T-cell (primary cell): ENCODE results near the gene SEC14L6. TPM values are rescaled to one million over a fixed set of nuclear protein-coding genes. Genes with fewer than 3 reads are reported as not detected.
"Not testable (repeated sequence)": the region's sequence is repeated elsewhere in the genome, so short reads cannot be mapped to it uniquely, and the experiment has no call there.

Experiments
- ATAC-seq, 4 experiments: fragments of 200-7000 bp in 3 of 4; fragments of 150-1000 bp in 1 of 4; cut with Tn5 transposase; replicated peaks in 1 of 4; 1 replicate in 3 of 4; 2 replicates in 1 of 4; pipeline ENCODE4 v1.10.0; 2021; ENCODE audit warnings: moderate library complexity in 3 of 4, mild to moderate bottlenecking in 2 of 4, moderate number of reproducible peaks in 1 of 4
- CTCF ChIA-PET, 2 donors: fragments of 300-600 bp; sonication (Branson Sonifier 250); formaldehyde crosslinking; loops; one replicate each; lab custom pipeline; 2022; ENCODE audit warnings: antibody characterized with exemption in 2 of 2; lab: Charles Lee
- POLR2A ChIA-PET, 2 donors: fragments of 300-600 bp; sonication (Branson Sonifier 250); formaldehyde crosslinking; loops; one replicate each; lab custom pipeline; 2022; ENCODE audit warnings: antibody characterized with exemption in 2 of 2; lab: Charles Lee
- DNase-seq, 35 experiments: peaks; one replicate each; pipeline versions ENCODE4 v3.0.0 to v3.0.0-alpha.2; 2013 to 2023
- H3K27ac ChIP-seq: one replicate; pipeline ENCODE4 v1.5.1; 2013; ENCODE audit warnings: low read length
- H3K27me3 ChIP-seq, 2 experiments: replicated peaks in 1 of 2; 1 replicate in 1 of 2; 2 replicates in 1 of 2; pipeline versions ENCODE4 v1.6.1 to v1.7.0; 2013; ENCODE audit warnings: low read length in 1 of 2, mixed read lengths in 1 of 2; ENCODE audit not compliant: control insufficient read depth in 2 of 2, insufficient read depth in 2 of 2; ENCODE audit errors: extremely low read depth in 1 of 2
- H3K36me3 ChIP-seq, 2 donors: 1 replicate in 1 of 2; 2 replicates in 1 of 2; pipeline versions ENCODE4 v1.6.1 to v1.7.0; 2013; ENCODE audit warnings: low read length in 1 of 2; ENCODE audit not compliant: control insufficient read depth in 2 of 2, insufficient read depth in 1 of 2; ENCODE audit errors: extremely low read depth in 1 of 2
- H3K4me1 ChIP-seq, 2 experiments: 1 replicate in 1 of 2; 2 replicates in 1 of 2; pipeline versions ENCODE4 v1.6.1 to v1.7.0; 2013; ENCODE audit warnings: low read length in 2 of 2, mixed read lengths in 1 of 2; ENCODE audit not compliant: insufficient read depth in 2 of 2, control insufficient read depth in 1 of 2; ENCODE audit errors: extremely low read depth in 1 of 2
- H3K4me3 ChIP-seq, 2 donors: 1 replicate in 1 of 2; 2 replicates in 1 of 2; pipeline versions ENCODE4 v1.5.1 to v1.7.0; 2013; ENCODE audit warnings: mild to moderate bottlenecking in 2 of 2, low read length in 1 of 2, moderate library complexity in 1 of 2; ENCODE audit not compliant: control insufficient read depth in 1 of 2; ENCODE audit errors: extremely low read depth in 1 of 2
- H3K9me3 ChIP-seq: 2 replicates; pipeline ENCODE4 v1.7.0; 2013
- H3K27ac Mint-ChIP-seq, 2 donors: one replicate each; pipeline ENCODE4 v1.8.0; 2020 to 2021; ENCODE audit warnings: mild to moderate bottlenecking in 2 of 2, mixed read lengths in 2 of 2
- H3K27me3 Mint-ChIP-seq, 2 donors: one replicate each; pipeline ENCODE4 v1.8.0; 2021 to 2022; ENCODE audit warnings: mixed read lengths in 2 of 2
- H3K36me3 Mint-ChIP-seq: one replicate; pipeline ENCODE4 v1.8.0; 2021; ENCODE audit warnings: mixed read lengths
- H3K4me1 Mint-ChIP-seq, 3 donors: one replicate each; pipeline ENCODE4 v1.8.0; 2020 to 2022; ENCODE audit warnings: mixed read lengths in 3 of 3, mild to moderate bottlenecking in 1 of 3
- H3K4me3 Mint-ChIP-seq, 3 donors: one replicate each; pipeline ENCODE4 v1.8.0; 2020 to 2022; ENCODE audit warnings: mild to moderate bottlenecking in 3 of 3, mixed read lengths in 3 of 3, moderate library complexity in 3 of 3
- H3K9me3 Mint-ChIP-seq, 3 donors: one replicate each; pipeline ENCODE4 v1.8.0; 2020 to 2022; ENCODE audit warnings: mixed read lengths in 3 of 3
- WGBS: methylation state at CpG from one replicate; pipeline ENCODE4 v1.1.5; 2013; ENCODE audit warnings: missing lambda C conversion rate; ENCODE audit not compliant: insufficient coverage; 5-methylcytosine and 5-hydroxymethylcytosine counted together
- total RNA-seq, 35 experiments: library from RNA in 6 of 35; stranded (reverse) in 6 of 35; fragments of 120-200 nt in 1 of 35; gene quantifications; one replicate each; pipeline versions ENCODE4 v1.2.1 to v1.2.4 and lab custom pipeline; 2013 to 2026

The SEC14L6 gene
- total RNA-seq, 5 donors from 2014 or later (not counting 1 experiment from before 2014, with no cell fraction given) = 0.13 TPM; not detected in 4

DNA sequence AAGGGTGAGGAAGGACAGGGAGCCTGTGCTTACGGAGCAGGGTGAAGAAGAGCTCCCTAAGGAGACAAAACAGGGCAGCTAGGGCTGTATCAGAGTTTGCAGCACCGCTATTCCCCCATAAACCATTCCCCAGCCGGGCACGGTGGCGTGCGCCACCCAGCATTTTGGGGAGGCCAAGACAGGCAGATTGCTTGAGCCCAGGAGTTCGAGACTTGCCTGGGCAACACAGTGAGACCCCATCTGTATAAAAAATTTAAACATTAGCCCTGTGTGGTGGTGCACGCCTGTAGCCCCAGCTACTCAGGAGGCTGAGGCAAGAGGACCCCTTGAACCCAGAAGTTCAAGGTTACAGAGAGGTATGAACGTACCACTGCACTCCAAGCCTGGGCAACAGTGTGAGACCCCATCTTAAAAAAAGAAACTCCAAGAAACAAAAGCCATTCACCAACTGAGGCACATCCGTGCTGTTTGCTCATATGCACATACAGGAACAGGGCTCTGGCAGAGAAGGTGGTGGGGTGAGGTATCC lies 23.2 kb upstream of the SEC14L6 start:
- H3K4me3 ChIP-seq = no peak overlapping the region
- CTCF ChIA-PET = no interaction called here
- H3K27ac Mint-ChIP-seq = no peak overlapping the region
- no peaks in the 10 kb centered on the region for H3K9me3 ChIP-seq
- H3K36me3 Mint-ChIP-seq = peaks cover 4% of the 10 kb centered on the region
- no peak overlapping the region for H3K4me3 Mint-ChIP-seq
- peaks cover 0 to 40% of the 10 kb centered on the region in 2 experiments for H3K27me3 ChIP-seq
- H3K4me1 ChIP-seq = peaks cover 0 to 1% of the 10 kb centered on the region in 2 experiments
- no peak for ATAC-seq
- 93% methylated on average over 5 of the region's 10 CpGs for WGBS
- no peaks in the 10 kb centered on the region for H3K9me3 Mint-ChIP-seq
- peaks cover 6 to 9% of the 10 kb centered on the region in 2 donors for H3K27me3 Mint-ChIP-seq
- H3K4me1 Mint-ChIP-seq = peaks cover 0 to 2% (median 0%) of the 10 kb centered on the region in 3 donors
- H3K36me3 ChIP-seq = no peaks in the 10 kb centered on the region
- POLR2A ChIA-PET = no interaction called here
- no peak overlapping the region for H3K27ac ChIP-seq
- no peak for DNase-seq

DNA sequence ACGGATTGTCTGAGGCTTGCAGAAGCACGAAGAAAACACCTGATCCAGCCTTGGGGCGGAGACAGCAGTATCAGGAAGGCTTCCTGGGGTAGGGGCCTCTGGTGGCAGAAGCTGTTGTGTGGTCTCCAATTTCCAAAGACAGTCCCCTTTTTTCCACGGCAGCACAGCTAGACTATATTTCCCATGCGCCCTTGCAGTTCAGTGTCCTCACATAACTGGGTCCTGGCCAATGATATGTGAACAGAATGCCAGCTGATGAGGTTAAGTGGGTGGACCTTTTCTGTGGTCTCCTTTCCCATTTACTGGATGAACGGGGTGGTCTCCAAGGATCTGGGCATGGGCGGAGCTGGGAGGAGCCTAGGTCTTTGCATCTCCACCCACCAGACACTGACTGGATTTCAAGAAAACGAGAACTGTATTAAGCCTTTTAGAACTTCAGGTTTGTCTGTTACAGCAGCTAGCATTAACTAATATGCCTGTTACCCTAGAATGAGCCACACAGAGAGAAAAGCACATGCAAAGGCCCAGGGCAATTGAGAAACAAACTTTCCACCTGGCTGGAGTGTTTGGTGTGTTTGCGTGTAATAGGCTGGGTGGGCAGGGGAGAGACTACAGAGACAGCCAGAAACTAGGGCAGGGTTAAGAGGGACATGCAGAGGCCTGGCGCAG lies 21.7 kb upstream of the SEC14L6 start:
- no peaks in the 10 kb centered on the region for H3K9me3 Mint-ChIP-seq
- Histone ChIP-seq H3K9me3 (no peaks in the 10 kb centered on the region), H3K27ac (no peak overlapping the region), H3K4me3 (no peak overlapping the region), H3K36me3 (no peaks in the 10 kb centered on the region), H3K27me3 (peaks cover 0 to 32% of the 10 kb centered on the region in 2 experiments), H3K4me1 (no peaks in the 10 kb centered on the region)
- no peak overlapping the region for H3K27ac Mint-ChIP-seq
- ATAC-seq = no peak
- peaks cover 6 to 8% of the 10 kb centered on the region in 2 donors for H3K27me3 Mint-ChIP-seq
- no peak for DNase-seq
- peaks cover 0 to under 1% (median 0%) of the 10 kb centered on the region in 3 donors for H3K4me1 Mint-ChIP-seq
- POLR2A ChIA-PET = no interaction called here
- 74% methylated on average over 4 of the region's 10 CpGs for WGBS
- CTCF ChIA-PET = no interaction called here
- H3K4me3 Mint-ChIP-seq = no peak overlapping the region
- H3K36me3 Mint-ChIP-seq = peaks cover 4% of the 10 kb centered on the region

DNA sequence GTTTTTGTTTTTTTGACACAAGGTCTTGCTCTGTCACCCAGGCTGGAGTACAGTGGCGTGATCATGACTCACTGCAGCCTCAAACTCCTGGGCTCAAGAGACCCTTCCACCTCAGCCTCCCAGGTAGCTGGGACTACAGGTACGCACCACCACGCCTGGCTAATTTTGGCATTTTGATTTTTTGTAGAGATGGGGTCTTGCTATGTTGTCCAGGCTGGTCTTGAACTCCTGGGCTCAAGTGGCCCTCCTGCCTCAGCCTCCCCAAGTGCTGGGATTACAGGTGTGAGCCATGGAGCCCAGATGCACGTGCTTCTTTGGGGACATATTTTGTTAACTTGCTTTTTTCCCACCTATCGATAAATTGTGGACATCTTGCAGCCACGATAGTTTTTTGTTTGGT lies 20.7 kb upstream of the SEC14L6 start:
- CTCF ChIA-PET = not testable (repeated sequence)

DNA sequence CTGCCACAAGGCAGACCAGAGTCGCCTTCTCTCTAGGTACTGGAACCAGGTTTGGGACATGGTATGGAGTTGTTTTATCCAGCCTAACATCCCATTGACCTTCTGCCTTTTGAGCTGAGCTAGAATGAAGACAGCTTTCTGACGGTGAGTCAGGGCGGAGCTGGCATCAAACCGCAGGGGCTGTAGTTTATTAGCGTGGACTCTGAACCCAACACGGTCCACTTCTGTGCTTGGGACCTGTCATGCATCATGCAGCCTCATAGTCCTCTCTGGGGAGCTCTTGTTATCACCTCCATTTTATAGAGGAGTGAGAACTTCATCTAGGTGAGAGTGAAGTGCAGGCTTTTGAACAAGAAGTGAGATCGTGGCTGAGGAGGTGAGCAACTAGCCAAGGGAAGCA lies 19.6 kb upstream of the SEC14L6 start:
- Mint-ChIP-seq H3K4me1 (no peaks in the 10 kb centered on the region), H3K27me3 (peaks cover 6 to 10% of the 10 kb centered on the region in 2 donors), H3K36me3 (peaks cover 4% of the 10 kb centered on the region), H3K4me3 (no peak overlapping the region), H3K9me3 (no peaks in the 10 kb centered on the region), H3K27ac (no peak overlapping the region)
- no peaks in the 10 kb centered on the region for H3K9me3 ChIP-seq
- H3K4me1 ChIP-seq = no peaks in the 10 kb centered on the region
- ATAC-seq (no peak), DNase-seq (no peak)
- H3K36me3 ChIP-seq = no peaks in the 10 kb centered on the region
- CTCF ChIA-PET = no interaction called here
- peaks cover 0 to 36% of the 10 kb centered on the region in 2 experiments for H3K27me3 ChIP-seq
- no peak overlapping the region for H3K27ac ChIP-seq
- 38% methylated on average over 1 of the region's 7 CpGs for WGBS
- POLR2A ChIA-PET = no interaction called here
- no peak overlapping the region for H3K4me3 ChIP-seq

More for the DNA sequence above, 20.7 kb upstream of the SEC14L6 start:
- H3K36me3 ChIP-seq, H3K27ac Mint-ChIP-seq, H3K4me1 ChIP-seq, H3K9me3 ChIP-seq, DNase-seq, ATAC-seq, POLR2A ChIA-PET, H3K4me3 ChIP-seq, H3K4me1 Mint-ChIP-seq, H3K36me3 Mint-ChIP-seq, H3K27ac ChIP-seq, H3K9me3 Mint-ChIP-seq, H3K4me3 Mint-ChIP-seq: not testable (repeated sequence)
- no CpG with 5 or more reads among the region's 6 CpGs for WGBS
- peaks cover 0 to 29% of the 10 kb centered on the region in 2 experiments for H3K27me3 ChIP-seq
- peaks cover 6 to 10% of the 10 kb centered on the region in 2 donors for H3K27me3 Mint-ChIP-seq

DNA sequence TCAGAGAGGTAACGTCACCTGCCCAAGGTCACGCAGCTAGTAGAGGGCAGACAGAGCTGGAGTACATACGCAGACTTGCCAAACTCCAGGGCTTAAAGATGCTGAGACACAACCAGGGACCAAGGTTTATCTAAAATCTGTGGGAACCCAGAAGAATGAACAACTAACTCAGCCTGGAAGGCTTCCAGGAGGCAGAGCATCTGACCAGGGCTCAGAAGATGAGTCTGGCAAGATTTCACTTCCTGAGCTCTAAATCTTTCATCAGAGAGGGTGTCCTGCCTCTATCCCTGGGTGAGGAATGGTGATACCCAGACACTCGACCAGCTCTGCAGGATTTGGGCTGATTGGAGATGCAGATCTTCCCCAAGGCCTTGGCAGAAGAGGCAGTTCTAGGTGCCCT lies 18.8 kb upstream of the SEC14L6 start:
- ChIA-PET CTCF (no interaction called here), POLR2A (no interaction called here)
- DNase-seq (no peak), ATAC-seq (no peak)
- WGBS = 75% methylated on average over 4 of the region's 4 CpGs
- H3K27me3 ChIP-seq = peaks cover 0 to 41% of the 10 kb centered on the region in 2 experiments
- H3K27ac Mint-ChIP-seq = no peak overlapping the region
- H3K36me3 Mint-ChIP-seq = peaks cover 4% of the 10 kb centered on the region
- no peaks in the 10 kb centered on the region for H3K9me3 Mint-ChIP-seq
- H3K4me3 ChIP-seq = no peak overlapping the region
- H3K9me3 ChIP-seq = no peaks in the 10 kb centered on the region
- H3K4me1 Mint-ChIP-seq = no peaks in the 10 kb centered on the region
- peaks cover 6 to 10% of the 10 kb centered on the region in 2 donors for H3K27me3 Mint-ChIP-seq
- no peak overlapping the region for H3K27ac ChIP-seq
- H3K36me3 ChIP-seq = no peaks in the 10 kb centered on the region
- H3K4me3 Mint-ChIP-seq = no peak overlapping the region
- H3K4me1 ChIP-seq = no peaks in the 10 kb centered on the region

DNA sequence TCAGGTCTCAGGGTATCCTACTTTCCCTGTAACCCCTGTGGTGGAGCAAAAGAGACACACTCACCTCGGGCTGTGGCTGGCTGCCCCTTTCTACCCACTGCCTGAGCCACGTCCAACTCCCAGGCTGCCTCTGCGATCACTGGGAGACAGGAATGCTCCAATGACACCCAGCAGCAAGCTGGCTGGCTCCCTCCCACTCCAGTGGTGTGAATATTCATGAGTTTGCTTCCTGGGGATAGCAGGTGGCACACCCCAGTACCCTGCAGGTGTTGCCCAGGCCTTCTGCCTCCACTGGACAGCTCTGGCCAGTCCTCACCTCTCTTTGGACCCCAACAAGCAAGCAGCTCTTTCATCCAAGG lies 18.2 kb upstream of the SEC14L6 start:
- ChIA-PET CTCF (no interaction called here), POLR2A (no interaction called here)
- Mint-ChIP-seq H3K36me3 (peaks cover 4% of the 10 kb centered on the region), H3K4me1 (no peaks in the 10 kb centered on the region), H3K27me3 (peaks cover 6 to 11% of the 10 kb centered on the region in 2 donors), H3K9me3 (no peaks in the 10 kb centered on the region), H3K4me3 (no peak overlapping the region), H3K27ac (no peak overlapping the region)
- peaks cover 0 to 46% of the 10 kb centered on the region in 2 experiments for H3K27me3 ChIP-seq
- WGBS = 80% methylated on average over 1 of the region's 3 CpGs
- H3K4me1 ChIP-seq = no peaks in the 10 kb centered on the region
- no peak overlapping the region for H3K27ac ChIP-seq
- no peaks in the 10 kb centered on the region for H3K9me3 ChIP-seq
- ATAC-seq (no peak), DNase-seq (no peak)
- no peak overlapping the region for H3K4me3 ChIP-seq
- H3K36me3 ChIP-seq = no peaks in the 10 kb centered on the region
